Sciatic nerve (tissue), 2 donors: ENCODE results near the gene CPED1. TPM values are rescaled to one million over a fixed set of nuclear protein-coding genes. Genes with fewer than 3 reads are reported as not detected.
"Not testable (repeated sequence)": the region's sequence is repeated elsewhere in the genome, so short reads cannot be mapped to it uniquely, and the experiment has no call there.

Experiments
- ATAC-seq: fragments of 200-7000 bp; cut with Tn5 transposase; one replicate; pipeline ENCODE4 v1.9.1; 2020; ENCODE audit warnings: mild to moderate bottlenecking, moderate library complexity
- DNase-seq: peaks from one replicate; pipeline ENCODE4 v3.0.0-alpha.2; 2020; ENCODE audit warnings: low spot score
- intact Hi-C: fragments of 100-400 bp; cut with DNase I; formaldehyde crosslinking; loops from one replicate; pipeline ENCODE4 v1.14.2; 2022
- total RNA-seq: library from RNA; stranded (reverse); fragmentation: NEBNext Ultra II Directional; extraction: Animal tissue kit (Norgen Biotek cat#: 25700); gene quantifications from one replicate; pipeline ENCODE4 v1.2.1, GENCODE V29; 2021
- donor health status: DM: no; HTN: no; CAD: no.
- donor health status: DM: no; HTN: no; CAD: no.

Gene CPED1
- total RNA-seq, 1 donor from 2014 or later = 41.9 TPM

DNA sequence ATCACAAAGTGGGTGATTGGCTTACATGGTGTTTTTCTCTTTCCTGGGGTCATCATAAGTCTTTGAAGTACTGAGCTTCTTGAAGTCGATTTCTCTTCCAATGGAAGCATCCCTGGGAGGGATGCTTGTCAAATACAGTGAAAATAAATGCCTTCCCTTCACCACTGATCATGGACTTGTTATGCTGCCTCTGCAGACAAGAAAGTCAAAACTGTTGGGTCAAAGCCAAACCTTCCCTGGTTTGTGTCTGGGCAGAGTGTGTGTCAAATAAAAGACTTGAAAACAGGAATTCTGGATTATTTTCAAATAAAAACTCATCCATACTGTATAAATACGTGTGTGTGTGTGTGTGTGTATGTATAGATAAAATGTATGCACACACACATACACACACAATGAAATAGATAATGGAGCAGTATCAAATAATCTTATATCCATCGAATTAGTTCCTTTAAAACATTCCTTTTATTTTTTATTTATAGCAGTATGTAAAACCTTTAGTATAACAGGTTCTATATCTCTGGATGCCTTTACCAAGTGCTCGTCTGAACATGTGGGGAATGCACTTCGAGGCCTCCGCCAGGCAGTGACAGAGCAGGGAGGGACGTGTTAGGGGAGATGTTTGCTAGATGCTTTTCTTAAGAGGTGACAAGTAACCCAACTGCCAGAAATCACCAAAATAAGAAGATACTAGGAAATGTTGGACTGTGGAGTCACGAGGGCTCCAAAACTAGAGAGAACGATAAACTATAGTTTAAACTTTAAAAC lies 313.1 kb downstream of the CPED1 start:
- intact Hi-C loops = no loop called here

DNA sequence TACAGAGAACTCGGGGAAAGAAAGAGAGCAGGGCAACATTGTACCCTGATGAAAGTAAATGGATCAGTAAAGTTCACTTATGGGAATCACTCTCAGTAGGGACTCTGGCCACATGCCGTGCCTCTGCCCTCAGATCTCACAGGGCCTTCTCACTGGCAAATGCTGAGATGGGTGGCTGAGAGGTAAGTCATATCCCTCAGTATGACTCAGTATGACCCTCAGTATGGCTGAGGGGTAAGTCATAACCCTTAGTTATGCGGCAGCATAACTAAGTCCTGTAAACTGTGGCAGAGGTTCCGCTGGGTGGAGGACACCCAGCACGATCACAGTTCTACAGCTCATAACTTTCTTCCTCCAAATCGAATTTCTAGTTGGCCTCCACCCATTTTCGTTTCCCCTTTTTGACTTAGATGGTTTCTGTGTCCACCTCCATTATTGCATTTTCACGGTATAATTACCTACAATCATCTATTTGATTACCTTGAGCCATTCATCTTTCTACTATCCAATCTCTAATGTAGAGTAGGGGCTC lies 313.8 kb downstream of the CPED1 start:
- intact Hi-C loops = no loop called here
- DNase-seq = no peak
- ATAC-seq = no peak

More for the DNA sequence above, 313.1 kb downstream of the CPED1 start:
- no peak for ATAC-seq
- no peak for DNase-seq

- no peak for ATAC-seq
- DNase-seq = no peak
- intact Hi-C loops = no loop called here
Observed at GRCh38 chr7:121303422-121304101, 315.1 kb downstream of the CPED1 start.

- ATAC-seq = no peak
- intact Hi-C loops = no loop called here
Observed at GRCh38 chr7:121304102-121304658, 315.7 kb downstream of the CPED1 start.

GRCh38 chr7:121305109-121305508 lies 316.6 kb downstream of the CPED1 start:
- DNase-seq (no peak), ATAC-seq (no peak)
- intact Hi-C loops = no loop called here

More at GRCh38 chr7:121304102-121304658, 315.7 kb downstream of the CPED1 start:
- DNase-seq = no peak

DNA sequence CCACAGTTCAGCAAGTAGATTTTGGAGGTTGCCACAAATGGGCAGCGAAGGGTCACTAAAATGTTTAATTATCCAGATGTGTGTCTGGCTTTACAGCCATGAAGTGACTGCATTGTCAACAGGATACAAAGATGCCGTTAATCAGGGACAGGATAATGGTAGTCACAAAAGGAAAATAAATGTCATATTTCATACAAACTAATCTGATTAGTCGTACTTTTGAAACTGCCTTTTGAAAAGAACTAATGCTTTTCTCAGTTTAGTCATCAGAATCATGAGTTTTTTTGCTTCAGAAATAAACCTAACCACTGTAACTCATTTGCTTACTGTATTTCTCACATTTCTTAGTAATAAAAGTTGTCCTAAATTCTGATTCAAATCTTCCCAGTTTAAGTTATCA lies 318.1 kb downstream of the CPED1 start:
- ATAC-seq (no peak), DNase-seq (no peak)
- intact Hi-C loops = no loop called here

- DNase-seq (no peak), ATAC-seq (no peak)
- intact Hi-C loops = no loop called here
Observed at GRCh38 chr7:121307021-121307574, 318.6 kb downstream of the CPED1 start.

DNA sequence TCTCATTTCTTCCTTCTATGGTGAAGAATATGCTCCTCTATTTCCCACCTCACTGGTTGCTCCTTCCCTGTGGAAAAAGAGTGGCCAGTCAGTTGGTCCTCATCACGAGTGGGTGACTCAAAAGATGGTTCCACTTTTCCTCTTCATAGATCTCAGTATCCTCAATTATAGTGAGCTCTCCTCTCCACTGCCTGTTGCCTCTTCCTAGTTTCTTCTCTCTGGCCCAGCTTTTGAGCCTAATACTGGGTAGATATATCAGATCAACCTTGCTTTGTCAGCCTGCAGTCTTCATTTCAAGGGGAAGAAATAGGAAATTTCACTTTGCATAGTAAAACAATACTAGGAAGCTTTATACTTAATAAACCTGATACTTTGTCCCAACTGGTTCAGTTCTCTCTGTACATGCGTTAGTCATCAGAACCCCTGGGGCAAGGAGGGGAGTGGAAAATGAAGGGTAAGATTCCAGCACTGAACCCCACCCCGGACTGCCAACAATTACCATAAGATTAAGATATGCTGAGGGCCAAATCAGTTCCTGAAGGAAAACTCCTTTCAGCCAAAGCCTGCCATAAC lies 324.8 kb downstream of the CPED1 start:
- DNase-seq (no peak), ATAC-seq (no peak)
- intact Hi-C loops = no loop called here

DNA sequence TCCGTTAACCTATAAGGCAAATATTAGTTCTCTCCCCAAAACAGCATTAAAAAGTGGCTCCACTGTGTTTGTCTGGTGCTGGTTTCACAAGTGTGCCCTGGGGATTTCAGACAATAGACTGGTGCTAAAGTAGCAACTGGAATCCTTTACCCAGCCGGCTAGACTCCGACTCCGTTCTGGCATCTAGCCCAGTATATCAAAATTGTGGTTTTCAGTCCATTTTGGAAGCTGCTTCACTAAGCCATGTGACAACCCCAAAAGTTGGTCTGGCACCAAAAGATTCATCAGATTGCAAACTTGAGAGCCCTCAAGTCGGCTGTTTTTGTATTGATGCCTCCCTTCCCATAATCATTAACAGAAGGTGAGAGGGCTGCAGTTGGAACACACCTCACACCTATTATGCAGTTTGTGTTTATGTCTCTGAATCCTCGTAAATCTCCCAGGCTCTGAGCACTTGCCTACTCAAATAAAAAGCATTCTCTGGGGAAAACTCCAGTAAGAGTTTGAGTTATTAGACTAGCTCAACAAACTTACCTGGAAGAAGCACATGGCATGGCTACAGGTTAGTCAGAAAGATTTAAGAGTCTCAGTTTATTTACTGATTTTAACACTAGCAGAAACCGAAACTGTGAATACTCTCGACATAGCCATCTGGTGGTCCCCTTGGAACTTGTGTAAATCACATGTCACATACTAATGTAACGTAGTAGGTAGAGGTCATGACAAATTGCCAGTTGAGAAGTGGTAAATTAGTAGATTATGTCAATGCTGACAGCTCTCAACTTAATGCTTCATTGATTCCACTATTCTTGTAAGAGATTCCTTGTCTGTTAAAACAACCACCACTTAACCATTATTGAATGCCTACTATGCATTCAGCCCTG lies 325.5 kb downstream of the CPED1 start:
- ATAC-seq (peak; percentile 15), DNase-seq (no peak)
- intact Hi-C loops = no loop called here

DNA sequence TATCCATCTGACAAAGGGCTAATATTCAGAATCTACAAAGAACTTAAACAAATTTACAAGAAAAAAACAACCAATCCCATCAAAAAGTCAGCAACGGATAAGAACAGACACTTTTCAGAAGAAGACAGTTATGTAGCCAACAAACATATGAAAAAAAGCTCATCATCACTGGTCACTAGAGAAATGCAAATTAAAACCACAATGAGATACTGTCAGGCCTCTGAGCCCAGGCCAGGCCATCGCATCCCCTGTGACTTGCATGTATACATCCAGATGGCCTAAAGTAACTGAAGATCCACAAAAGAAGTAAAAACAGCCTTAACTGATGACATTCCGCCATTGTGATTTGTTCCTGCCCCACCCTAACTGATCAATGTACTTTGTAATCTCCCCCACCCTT lies 326.7 kb downstream of the CPED1 start:
- intact Hi-C loops, DNase-seq, ATAC-seq: not testable (repeated sequence)

DNA sequence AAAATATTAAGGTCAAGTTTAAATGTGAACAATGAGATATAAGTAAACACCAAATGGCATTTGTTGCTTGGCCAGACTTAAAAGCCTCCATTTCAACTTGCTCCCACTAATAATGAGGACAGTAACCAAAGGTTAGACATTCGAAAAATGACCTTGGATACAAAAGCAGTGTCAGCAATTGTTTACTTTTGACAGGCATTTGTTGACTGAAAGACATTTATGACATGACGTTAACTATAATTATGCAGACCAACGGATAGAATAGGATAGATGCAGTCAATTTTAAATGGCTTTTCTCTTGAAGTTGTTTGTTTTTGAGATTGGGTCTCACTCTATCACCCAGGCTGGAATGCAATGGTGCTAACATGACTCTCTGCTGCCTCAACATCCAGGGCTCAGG lies 333.9 kb downstream of the CPED1 start:
- intact Hi-C loops = no loop called here
- ATAC-seq (no peak), DNase-seq (no peak)

DNA sequence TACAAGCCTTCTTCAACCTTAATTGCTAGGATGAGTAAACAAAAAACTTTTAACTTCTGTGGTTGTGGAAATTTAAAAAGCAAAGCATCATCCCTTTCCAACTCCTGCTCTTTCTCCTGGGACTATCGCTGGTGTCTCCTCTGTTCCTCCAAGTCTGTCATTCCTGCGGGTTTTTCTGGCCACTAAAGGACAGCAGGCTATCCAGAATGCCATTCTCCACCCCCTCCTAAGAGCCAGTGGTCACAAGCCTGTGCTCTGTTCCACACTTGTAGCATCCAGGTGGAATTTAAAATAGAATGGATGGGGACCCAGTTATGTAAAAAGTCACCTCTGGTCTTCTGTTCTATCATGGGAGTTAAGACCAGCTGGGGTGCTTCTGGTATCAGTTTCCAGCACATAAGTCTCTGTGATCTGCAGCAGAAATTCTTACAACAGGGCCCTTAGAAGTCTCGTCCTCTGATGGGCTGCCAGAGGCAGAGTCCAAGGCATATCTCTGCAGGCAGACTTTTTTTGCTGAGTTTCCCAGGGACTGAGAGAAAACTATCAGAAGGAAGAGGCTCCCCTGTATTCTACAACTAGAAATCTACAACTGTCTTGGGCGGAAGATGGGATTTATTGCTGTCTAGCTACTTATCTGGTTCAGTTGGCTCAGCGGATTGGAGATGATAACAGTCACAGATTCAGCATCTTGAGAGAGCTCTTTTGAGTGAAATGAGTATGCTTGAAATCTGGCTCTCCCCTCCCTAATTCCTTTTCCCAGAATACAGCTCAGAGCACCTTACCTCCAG lies 335.2 kb downstream of the CPED1 start:
- DNase-seq = no peak
- intact Hi-C loops = no loop called here
- no peak for ATAC-seq

GRCh38 chr7:121327671-121328070 lies 339.2 kb downstream of the CPED1 start:
- no peak for DNase-seq
- no peak for ATAC-seq
- intact Hi-C loops = no loop called here

- intact Hi-C loops = no loop called here
- peak; percentile 41 for ATAC-seq
- DNase-seq = no peak
Observed at GRCh38 chr7:121328508-121329190, 340.1 kb downstream of the CPED1 start, which contains the start of gene WNT16. Gene WNT16, plus strand, starts transcription at chr7:121329000. Its CDS starts 293 bp downstream, at chr7:121329293.

GRCh38 chr7:121329191-121330052 lies 340.9 kb downstream of the CPED1 start:
- no peak for DNase-seq
- peak; percentile 48 for ATAC-seq
- intact Hi-C loops = no loop called here
